ENCODE measurements around the gene WNT7B. TPM values are rescaled to one million over a fixed set of nuclear protein-coding genes. Genes with fewer than 3 reads are reported as not detected.

Gene WNT7B
- total RNA-seq, 1 donor from 2014 or later = 3.7 TPM

DNA sequence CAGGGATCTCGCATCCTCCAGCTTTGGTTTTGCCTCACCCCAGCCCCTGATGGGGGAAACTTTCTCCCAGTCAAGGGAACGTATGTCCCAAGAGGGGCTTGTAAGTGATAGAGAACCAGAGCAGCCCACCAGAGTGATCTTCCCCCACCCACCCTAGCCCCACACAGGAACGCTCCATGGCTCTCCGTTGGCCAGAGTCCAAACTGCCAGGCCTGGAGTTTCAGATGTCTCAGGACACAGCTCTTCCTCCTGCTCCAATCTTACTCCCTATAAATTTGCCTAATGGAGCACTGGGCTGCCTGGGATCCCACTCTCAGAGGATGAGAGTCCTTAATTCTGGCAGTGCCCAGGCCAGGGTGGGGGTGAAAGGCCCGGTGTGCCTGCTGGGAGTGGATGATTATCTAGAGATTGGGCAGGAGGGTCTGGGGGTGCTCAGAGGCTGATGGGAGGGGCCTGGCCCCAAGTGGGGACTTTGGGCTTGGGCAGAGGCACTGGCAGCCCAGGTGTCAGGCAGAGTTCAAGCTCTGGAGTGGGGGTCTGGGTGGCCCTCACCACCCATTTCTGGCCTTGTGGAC, 79.9 kb downstream of the WNT7B start:
- Mint-ChIP-seq H3K4me1 (ENCODE audit: low read depth) (peaks cover 7% of the 10 kb centered on the region), H3K4me3 (ENCODE audit: low read depth) (no peak overlapping the region), H3K36me3 (ENCODE audit: insufficient read depth) (no peaks in the 10 kb centered on the region), H3K27me3 (peaks cover 8% of the 10 kb centered on the region), H3K27ac (peak overlapping the region; percentile 74), H3K9me3 (ENCODE audit: low read depth) (no peaks in the 10 kb centered on the region)
- DNase-seq (ENCODE audit: low spot score, unreplicated experiment) = no peak
- TF ChIP-seq, protein P1, sequence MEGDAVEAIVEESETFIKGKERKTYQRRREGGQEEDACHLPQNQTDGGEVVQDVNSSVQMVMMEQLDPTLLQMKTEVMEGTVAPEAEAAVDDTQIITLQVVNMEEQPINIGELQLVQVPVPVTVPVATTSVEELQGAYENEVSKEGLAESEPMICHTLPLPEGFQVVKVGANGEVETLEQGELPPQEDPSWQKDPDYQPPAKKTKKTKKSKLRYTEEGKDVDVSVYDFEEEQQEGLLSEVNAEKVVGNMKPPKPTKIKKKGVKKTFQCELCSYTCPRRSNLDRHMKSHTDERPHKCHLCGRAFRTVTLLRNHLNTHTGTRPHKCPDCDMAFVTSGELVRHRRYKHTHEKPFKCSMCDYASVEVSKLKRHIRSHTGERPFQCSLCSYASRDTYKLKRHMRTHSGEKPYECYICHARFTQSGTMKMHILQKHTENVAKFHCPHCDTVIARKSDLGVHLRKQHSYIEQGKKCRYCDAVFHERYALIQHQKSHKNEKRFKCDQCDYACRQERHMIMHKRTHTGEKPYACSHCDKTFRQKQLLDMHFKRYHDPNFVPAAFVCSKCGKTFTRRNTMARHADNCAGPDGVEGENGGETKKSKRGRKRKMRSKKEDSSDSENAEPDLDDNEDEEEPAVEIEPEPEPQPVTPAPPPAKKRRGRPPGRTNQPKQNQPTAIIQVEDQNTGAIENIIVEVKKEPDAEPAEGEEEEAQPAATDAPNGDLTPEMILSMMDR (IDR thresholded peaks at IDR 0.05; ENCODE audit: unreplicated experiment) = no peak

DNA sequence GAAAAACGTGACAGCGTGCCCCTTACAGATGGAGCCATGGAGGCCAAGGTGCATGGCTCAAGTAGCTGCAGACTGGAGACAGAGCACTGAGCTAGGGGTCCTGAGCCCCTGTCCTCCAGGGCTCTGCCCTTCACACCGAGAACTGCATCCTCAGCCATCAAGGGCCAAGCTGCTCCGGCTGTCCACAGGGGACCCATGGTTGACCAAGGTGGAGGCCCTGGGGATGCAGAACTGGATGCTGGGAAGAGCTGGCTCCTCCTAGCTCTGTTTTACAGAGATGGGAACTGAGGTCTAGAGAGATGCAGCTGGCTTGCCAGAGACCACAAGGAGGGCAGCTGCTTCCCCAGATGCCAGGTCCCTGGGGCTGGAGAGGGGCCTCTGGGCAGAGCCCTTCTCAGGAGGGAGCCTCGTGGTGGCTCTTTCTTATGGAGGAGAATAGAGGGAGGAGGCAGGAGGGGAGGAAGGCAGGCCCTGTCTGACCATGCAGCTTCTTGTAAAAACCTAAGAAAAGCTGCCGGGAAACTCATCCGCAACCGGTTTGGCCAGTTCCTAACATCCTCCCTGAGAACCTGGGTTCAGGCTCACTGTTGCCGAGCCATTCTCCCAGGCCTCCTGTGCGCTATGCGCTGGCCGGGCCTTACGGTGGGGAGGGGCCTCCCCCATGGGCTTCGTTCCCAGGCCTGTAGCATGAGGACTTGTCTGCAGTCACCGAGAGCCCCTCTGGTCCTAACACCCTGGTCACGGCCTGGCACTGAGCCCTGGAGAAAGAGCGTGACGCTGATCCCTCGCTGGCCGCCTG, 80.6 kb downstream of the WNT7B start:
- no peak for DNase-seq (ENCODE audit: low spot score, unreplicated experiment)
- Mint-ChIP-seq H3K36me3 (ENCODE audit: insufficient read depth) (no peaks in the 10 kb centered on the region), H3K27ac (peak overlapping the region; percentile 74), H3K27me3 (peaks cover 8% of the 10 kb centered on the region), H3K4me3 (ENCODE audit: low read depth) (no peak overlapping the region), H3K4me1 (ENCODE audit: low read depth) (peaks cover 7% of the 10 kb centered on the region), H3K9me3 (ENCODE audit: low read depth) (no peaks in the 10 kb centered on the region)
- TF ChIP-seq, protein P1 (IDR thresholded peaks at IDR 0.05; ENCODE audit: unreplicated experiment) = no peak

DNA sequence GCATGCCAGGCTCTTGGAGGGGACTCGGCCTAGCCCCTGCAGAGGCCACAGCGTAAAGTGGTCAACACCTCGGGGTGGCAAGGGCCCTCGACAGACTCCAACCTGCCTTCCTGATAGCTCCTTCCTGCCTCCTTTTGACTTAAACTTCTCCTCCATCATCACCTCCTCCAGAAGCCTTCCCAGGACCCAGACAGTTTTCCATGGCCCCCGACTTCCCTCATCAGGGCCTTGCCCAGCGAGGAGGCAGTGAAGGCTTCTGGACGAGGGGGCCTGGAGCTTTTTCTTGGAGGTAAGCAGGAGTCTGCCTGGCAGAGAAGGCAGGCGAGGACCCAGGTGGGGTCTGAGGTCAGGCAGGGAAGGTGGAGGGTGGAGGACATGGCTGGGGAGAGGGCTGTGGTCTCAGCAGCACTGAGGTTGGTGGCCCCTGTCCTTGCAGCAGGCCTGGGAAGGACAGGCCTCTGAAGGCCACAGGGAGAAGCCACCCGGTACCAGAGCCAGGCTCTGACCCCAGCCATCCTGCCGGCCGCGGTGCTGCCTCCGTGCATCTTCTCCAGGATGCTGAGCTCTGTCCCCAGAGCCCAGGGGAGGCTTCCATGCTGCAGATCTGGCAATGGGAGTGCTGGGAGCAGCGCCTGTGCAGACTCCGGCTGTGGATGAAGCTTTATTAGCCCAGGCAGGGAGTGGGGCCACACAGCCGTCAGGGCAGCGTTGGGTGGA, 81.4 kb downstream of the WNT7B start:
- no peaks in the 10 kb centered on the region for H3K36me3 Mint-ChIP-seq (ENCODE audit: insufficient read depth)
- TF ChIP-seq, protein P1 (IDR thresholded peaks at IDR 0.05; ENCODE audit: unreplicated experiment) = no peak
- H3K4me3 Mint-ChIP-seq (ENCODE audit: low read depth) = no peak overlapping the region
- H3K4me1 Mint-ChIP-seq (ENCODE audit: low read depth) = peaks cover 7% of the 10 kb centered on the region
- no peak for DNase-seq (ENCODE audit: low spot score, unreplicated experiment)
- H3K27me3 Mint-ChIP-seq = peaks cover 7% of the 10 kb centered on the region
- no peak overlapping the region for H3K27ac Mint-ChIP-seq
- H3K9me3 Mint-ChIP-seq (ENCODE audit: low read depth) = no peaks in the 10 kb centered on the region

DNA sequence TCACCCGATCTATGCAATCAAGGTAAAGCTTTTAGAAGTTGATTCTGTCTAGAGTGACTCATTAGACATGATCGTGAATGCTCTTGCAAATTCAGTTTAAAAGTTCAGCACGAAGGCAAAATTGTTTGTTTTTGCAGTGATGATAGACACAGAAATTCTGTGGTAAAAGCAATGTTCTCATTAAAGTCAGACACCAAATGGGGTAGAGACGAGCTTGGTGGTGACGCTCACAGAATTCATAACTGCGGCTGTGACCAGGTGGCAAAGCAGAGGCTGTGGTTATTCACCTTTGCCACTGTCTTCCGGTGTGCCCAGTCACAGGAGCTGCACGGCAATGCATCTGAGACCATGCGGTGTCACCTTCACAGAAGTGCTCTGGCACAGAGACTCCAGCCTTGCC, 83.4 kb downstream of the WNT7B start:
- Mint-ChIP-seq H3K9me3 (ENCODE audit: low read depth) (no peaks in the 10 kb centered on the region), H3K27me3 (no peaks in the 10 kb centered on the region), H3K4me3 (ENCODE audit: low read depth) (no peak overlapping the region), H3K27ac (no peak overlapping the region), H3K4me1 (ENCODE audit: low read depth) (peaks cover 7% of the 10 kb centered on the region), H3K36me3 (ENCODE audit: insufficient read depth) (no peaks in the 10 kb centered on the region)
- TF ChIP-seq, protein P1 (IDR thresholded peaks at IDR 0.05; ENCODE audit: unreplicated experiment) = no peak
- no peak for DNase-seq (ENCODE audit: low spot score, unreplicated experiment)

DNA sequence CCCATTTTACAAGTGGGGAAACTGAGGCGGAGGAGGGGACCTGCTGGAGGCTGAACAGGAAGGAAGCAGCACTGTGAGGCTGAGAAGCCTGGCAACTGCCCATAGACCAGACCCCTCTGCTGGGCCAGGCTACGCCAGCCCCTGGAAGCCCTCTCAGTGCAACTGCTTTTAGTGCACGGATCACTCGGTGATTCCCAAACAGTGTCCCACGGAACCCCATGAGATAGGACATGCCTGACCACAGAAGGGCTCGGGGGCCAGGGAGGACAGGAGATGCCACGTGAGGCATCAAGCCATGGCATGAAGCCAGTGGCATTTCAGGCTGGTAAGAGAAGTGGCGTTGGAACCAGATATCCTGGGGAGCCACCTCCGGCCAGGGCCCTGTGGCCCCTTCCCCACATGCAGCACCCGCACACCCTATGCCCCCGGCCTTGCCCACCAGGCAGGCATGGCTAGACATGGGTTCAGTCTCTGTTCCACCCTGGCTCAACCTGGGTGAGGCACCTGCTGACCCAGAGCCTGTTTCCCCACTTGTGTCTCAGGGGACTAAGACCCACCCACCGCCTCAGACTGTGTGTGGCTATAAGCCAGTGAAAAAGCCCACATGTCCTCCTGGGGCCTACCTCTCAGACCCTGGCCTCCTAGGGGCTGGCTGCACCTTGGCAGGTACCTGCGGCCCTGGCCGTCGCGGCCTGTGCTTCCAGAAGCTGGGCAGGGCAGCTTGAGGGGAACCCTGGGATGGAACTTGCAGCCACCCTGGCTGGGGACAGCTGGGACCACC, 84.1 kb downstream of the WNT7B start:
- H3K9me3 Mint-ChIP-seq (ENCODE audit: low read depth) = no peaks in the 10 kb centered on the region
- peaks cover 7% of the 10 kb centered on the region for H3K4me1 Mint-ChIP-seq (ENCODE audit: low read depth)
- no peak overlapping the region for H3K4me3 Mint-ChIP-seq (ENCODE audit: low read depth)
- DNase-seq (ENCODE audit: low spot score, unreplicated experiment) = no peak
- no peaks in the 10 kb centered on the region for H3K27me3 Mint-ChIP-seq
- H3K36me3 Mint-ChIP-seq (ENCODE audit: insufficient read depth) = no peaks in the 10 kb centered on the region
- no peak overlapping the region for H3K27ac Mint-ChIP-seq
- TF ChIP-seq, protein P1 (IDR thresholded peaks at IDR 0.05; ENCODE audit: unreplicated experiment) = no peak

Data from progenitor cell of endocrine pancreas (in vitro differentiated cells).